HG03460 (cell line): ENCODE data around the gene FABP7.

Experiments used
- ATAC-seq: cut with Tn5 transposase; IDR thresholded peaks from one replicate; pipeline ENCODE4 v1.9.1; 2021; ENCODE audit not compliant: unreplicated experiment

FABP7 gene

GRCh38 chr6:122755901-122756300 is 23.6 kb upstream of the FABP7 start:
- no peak for ATAC-seq

DNA sequence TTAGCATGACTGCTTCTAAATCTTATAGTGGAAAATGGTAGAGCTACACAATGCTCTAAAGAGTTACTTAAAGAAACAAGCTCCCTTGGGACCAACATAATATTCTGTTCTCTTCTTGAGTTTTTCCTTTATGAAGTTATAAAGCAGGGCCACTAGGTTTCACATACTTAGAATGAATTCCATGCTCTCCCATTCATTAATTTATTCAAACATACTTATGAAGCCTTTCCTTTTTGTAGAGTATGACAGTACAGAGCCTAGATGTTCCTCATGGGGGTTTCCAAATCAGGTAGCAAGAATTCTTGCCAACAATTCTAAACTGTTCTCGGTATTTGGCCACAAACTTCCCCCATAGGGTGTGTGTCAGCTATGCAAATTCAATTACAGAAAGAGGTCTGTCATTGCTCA is 20.6 kb upstream of the FABP7 start:
- ATAC-seq, result peak; percentile 98

DNA sequence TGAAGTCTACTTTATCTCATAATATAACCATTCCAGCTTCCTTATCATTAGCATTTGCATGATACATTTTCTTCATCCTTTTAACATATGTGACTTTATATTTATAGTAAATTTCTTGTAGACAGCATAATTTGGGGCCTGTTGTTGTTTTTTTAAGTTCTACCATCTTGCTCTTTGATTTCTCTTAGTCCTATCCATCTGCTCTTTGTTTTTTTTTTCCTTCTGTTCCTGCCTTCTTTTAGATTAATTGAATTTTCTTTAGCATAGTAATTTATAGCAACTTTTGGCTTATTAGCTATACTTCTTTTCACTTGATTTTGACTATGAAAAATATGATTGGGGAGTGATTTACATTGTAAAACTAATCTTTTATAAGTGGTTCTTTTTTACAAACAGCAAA is 19.2 kb upstream of the FABP7 start:
- no peak for ATAC-seq

DNA sequence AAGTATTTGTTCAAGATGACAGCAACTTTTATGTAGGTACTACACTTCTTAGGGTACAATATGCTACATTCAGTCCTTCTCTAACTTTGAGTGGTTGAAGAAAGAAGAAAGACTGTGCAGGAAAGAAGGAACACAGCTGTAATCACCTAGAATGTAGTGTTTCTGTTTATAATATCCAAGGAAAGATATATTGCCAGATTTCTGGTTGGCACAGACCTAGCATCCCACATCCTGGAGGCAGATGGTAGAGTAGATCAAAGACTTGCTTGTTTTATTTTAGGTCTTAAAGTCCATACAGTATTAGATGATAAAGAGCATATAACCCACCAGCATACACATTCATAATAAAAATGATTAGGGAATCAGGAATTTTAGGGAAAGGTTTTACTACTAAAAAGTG is 13.3 kb upstream of the FABP7 start:
- ATAC-seq, result no peak

- ATAC-seq, result no peak
Measured at GRCh38 chr6:122770835-122771601, 8.5 kb upstream of the FABP7 start.

- no peak for ATAC-seq
Measured at GRCh38 chr6:122772724-122773415, 6.6 kb upstream of the FABP7 start.

GRCh38 chr6:122775975-122776374 is 3.5 kb upstream of the FABP7 start:
- ATAC-seq, result no peak

- no peak for ATAC-seq
Measured at GRCh38 chr6:122778302-122778701, 1.2 kb upstream of the FABP7 start.

GRCh38 chr6:122778985-122779661 is 393 bp upstream of the FABP7 start:
- ATAC-seq, result no peak

- ATAC-seq, result no peak
Measured at GRCh38 chr6:122780114-122780513, 598 bp downstream of the FABP7 start.

DNA sequence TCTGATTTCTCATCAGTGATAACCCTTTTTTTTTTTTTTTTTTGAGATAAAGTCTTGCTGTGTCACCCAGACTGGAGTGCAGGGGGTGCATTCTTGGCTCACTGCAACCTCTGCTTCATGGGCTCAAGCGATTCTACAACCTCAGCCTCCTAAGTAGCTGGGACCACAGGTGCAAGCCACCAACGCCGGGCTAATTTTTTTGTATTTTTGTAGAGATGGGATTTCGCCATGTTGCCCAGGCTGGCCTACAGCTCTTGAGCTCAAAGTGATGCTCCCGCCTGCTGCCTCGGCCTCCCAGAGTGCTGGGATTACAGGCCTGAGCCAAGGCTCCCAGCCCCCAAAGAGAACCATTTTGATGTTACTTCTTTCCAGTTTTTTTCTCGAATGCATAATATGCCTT is 2.2 kb downstream of the FABP7 start:
- ATAC-seq, result no peak

DNA sequence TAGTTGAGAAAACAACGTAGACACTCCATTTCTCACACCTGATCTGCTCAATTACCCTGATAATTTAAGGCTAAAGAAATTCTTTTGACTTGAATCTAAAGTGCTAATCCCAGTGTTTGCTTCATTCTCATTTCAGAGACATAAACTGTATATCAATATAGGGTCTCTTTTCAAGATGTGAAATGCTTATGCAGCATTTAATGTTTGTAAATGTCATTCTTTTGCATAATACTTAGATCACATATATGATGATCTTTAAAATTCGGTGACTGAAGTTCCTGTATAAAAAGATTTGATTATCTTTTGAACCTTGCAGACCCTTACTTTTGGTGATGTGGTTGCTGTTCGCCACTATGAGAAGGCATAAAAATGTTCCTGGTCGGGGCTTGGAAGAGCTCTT is 3.9 kb downstream of the FABP7 start:
- ATAC-seq, result no peak

- ATAC-seq, result no peak
Measured at GRCh38 chr6:122785891-122786290, 6.4 kb downstream of the FABP7 start.

DNA sequence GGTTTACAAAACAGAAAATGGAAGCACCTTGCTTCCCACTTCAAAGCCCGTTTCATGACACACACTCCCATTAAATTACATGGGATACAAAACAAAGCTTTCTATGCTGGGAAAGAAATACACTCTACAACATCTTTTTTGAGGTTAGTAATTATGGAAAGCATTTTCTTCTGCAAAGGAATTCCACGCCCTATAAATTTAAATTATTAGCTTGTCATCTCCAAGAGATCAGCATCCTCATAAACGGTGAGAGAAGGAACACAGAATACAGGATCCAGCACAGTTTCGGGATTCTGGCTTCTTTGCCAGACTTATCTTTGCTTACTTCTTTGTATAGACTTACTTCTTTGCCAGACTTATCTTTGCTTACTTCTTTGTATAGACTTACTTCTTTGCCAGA is 8.2 kb downstream of the FABP7 start:
- no peak for ATAC-seq

- ATAC-seq, result no peak
Measured at GRCh38 chr6:122788208-122788607, 8.7 kb downstream of the FABP7 start.

GRCh38 chr6:122788663-122789181 is 9.2 kb downstream of the FABP7 start:
- no peak for ATAC-seq

- ATAC-seq, result peak; percentile 61
Measured at GRCh38 chr6:122789182-122790027, 9.9 kb downstream of the FABP7 start, which contains the start of gene SMPDL3A. TSS of gene SMPDL3A (plus strand) at chr6:122789258. CDS start at chr6:122789347, 89 bp downstream.

GRCh38 chr6:122790028-122790422 is 10.5 kb downstream of the FABP7 start:
- ATAC-seq, result no peak

DNA sequence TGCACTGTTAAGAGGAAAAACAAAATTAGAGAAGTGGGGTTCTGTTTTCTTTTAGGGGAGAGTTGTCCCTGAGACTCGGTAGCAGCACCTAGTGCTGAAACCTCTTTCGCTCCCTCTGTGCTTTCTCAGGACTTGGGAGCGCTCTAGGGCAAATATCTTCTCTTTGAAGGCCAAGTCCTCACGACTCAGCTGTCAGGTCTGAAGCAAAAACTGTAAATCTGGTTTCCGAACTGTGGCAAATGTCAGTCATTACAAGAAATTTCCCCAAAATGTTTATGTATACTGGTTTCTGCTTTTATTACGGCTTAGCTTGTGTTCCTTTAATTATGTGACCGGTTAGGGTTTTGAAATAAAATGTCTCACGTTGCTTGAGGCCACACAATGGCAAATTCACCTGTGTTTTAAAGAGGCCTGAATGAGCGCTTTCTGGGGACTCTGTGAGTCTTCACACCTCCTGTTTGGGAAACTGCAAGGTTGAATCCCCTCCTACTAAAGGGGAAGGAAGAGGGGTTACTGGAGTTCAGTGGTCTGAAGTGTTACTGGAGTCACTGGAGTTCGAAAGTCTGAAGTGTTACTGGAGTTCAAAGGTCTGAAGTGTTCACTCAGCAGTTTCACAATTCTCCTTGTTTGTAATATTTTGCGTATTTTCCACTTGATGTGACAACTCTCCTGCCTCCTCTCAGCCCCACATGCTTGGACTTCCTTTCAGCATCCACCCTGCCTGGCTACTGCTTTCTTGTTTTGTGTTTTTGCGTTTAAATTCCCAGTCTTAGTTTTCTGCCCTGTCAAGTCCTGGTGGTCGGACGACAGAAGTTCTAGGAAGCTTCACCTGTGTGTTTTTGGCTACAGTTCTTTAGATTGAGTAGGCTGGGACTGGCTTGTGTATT is 11.2 kb downstream of the FABP7 start:
- ATAC-seq, result no peak

DNA sequence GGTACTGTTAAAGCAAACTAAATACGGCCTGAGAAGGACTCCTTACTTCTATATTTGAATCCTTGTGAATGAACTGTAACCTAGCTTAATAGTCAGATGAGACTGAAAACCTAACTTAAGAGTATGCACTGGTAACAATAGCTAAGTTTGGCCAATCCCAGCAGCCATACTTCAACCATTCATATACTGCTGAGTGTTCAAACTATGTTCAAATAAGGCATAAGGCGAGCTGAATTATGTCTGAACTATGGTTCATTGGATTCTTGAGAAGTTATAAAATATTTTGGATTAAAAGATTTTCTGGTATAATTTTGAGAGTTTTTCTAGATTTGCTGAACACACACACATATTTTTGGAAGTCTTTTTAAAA is 11.8 kb downstream of the FABP7 start:
- ATAC-seq, result no peak
